LNCAP (cell line): ENCODE measurements around the gene PPARGC1A.

ENCODE experiments used
- CTCF ChIP-seq: fragments of 450-650 bp; IDR thresholded peaks from 2 replicates; pipeline ENCODE4 v1.5.1; 2017; ENCODE audit warnings: mild to moderate bottlenecking

PPARGC1A gene

GRCh38 chr4:23851464-23851863 lies 38.4 kb downstream of the PPARGC1A start:
- no peak for TF ChIP-seq CTCF

DNA sequence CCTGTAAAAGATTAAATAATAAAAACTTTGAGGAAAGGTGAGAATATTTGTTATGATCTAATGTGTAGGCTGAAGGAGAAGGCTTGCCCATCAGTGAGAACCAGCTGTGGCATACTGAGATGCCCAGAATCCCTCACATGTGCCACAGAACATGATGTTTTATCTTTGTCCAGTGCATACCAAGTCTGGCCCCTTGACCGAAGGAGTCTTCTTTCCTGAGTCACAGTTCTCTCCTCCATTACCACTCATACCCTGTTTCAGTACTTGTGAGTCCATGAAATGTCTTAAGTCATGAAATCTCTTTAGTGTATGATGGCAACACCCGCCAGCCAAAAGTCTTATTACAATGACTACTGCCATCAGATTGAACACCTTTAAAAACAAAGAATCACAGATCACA lies 42.7 kb downstream of the PPARGC1A start:
- no peak for TF ChIP-seq CTCF

DNA sequence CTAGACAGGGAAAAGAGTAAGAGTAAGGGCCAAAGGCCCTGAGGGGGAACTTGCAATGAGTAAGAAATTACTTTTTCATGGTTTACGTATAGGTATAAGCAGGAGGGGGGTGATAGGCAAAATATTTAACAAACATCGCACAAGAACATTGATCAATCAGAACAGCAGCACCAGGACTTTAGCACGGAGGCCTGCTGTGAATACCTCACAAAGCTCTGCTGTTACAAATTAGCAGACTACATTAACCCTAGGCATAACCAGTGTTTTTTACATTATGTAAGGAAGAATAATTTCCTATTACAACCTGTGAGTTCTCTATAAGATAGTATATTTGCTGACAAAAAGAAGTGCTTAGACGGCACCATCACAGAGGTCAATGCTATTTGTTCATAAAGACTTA lies 44.9 kb downstream of the PPARGC1A start:
- no peak for TF ChIP-seq CTCF

DNA sequence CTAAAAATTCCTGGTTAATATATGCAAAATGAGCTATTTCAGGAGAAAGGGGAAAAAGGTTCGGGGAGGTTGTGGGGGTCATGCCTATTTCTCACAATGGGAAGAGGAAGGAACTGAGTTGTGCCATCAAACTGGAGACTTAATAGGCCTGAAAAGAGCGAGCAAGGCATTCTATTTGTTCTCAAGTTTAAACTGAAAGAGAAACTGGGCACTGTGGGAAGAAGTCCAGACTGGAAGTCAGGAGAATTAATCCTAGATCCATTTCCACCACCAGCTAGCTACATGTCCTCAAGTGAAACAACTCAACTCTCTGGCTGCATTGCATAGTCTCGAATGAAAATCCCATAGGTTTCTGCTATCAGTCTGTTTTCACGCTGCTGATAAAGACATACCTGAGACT lies 50.6 kb downstream of the PPARGC1A start:
- TF ChIP-seq CTCF = no peak

DNA sequence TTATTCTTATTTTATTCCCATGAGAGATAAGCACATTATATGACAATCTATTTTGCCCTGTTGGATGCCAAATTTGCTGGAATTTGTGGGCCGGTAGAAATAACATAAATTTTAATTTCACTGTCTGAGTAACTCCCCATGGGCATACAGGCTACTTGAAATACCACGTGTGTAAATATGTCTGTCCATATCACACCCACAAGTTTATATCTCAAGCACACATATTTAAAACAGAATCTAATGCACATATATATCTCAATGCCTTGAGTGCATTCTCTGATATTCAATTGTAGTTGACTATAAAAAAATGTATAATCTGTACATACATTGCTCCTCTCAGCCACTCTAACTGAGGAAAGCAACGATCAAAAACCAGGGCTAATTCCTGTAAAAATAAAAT lies 51.2 kb downstream of the PPARGC1A start:
- TF ChIP-seq CTCF = no peak

DNA sequence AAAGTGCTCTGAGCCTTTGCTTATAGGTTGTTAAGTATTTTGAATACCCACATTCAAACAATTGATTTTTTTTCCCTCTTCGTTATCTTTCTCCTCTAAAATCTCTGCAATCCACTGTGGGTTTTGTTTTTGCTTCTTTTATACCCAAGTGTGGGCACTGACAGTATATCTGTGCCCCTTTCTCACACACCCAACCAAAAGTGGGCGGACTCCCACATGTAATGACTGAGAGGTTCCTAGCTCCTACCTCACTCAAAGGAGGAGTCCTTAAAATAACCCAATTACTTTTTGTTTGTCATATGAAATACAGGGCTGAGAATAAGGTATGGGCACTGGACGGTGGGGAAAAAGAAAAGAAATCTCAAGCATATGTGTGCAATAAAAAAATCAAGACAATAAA lies 51.7 kb downstream of the PPARGC1A start:
- no peak for TF ChIP-seq CTCF

GRCh38 chr4:23837371-23837770 lies 52.5 kb downstream of the PPARGC1A start:
- no peak for TF ChIP-seq CTCF

DNA sequence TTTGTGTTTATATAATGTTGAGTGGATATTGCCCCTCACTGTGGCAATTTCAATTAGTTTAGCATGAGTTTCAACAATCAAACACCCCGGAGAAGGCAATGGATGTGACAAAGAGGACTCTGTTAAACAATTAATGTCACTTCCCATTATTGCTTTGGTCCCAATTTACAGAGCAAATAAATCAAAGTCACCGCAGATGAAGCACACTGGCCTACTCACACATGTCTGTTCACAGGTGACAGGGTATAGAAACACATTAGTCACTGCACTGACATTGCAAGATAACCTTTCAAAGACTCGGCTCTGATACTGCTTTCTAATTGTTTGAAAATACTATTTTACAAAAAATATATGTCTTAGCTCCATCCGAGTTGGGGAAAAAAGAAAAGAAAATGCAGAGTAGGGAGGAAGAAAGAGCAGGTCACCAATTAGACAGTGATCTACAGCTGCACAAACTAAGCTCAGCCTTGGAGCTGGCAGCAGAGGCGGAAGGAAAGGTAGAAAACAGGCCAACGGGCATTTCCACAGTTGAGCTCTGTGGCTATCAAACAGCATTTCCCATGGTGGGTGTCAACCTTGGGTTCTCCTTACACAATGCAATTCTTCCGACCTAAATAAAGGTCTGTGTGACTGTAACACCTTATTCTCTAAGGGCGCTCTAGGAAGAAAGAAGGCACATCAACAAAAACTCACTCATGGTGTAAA lies 53.9 kb downstream of the PPARGC1A start:
- no peak for TF ChIP-seq CTCF
